Measurements from ENCODE around the gene NRIP1.

The NRIP1 gene

DNA sequence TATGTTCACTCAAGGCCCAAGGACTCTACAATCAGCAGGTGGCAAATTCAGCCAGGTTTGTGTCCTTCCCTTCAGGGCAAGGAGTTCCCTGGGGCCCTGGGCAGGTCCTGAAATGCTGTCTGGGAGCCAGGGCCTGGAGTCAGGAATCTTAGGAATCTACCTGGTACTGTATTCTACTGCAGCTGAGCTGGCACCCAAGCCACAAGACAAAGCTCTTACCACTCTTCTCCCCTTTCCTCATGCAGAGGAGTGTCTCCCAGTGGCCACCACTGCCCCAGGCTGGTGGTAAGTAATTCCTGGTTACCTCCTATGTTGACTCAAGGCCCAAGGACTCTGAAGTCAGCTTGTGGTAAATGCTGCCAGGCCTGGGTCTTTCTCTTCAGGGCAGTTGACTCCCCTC lies 153.4 kb downstream of the NRIP1 start:
- Histone ChIP-seq H3K79me1 (ENCODE audit: low read length) (peaks cover 16% of the 10 kb centered on the region), H2BK120ac (ENCODE audit: insufficient read depth, low read length, poor library complexity) (peak overlapping the region; percentile 52), H3K79me2 (ENCODE audit: control insufficient read depth, insufficient read depth, low read length, poor library complexity) (peaks cover 2% of the 10 kb centered on the region), H2AK5ac (ENCODE audit: low read length) (peak overlapping the region; percentile 13), H3K36me3 (ENCODE audit: control insufficient read depth in 1 of 2, insufficient read depth in 2 of 2, low read length in 2 of 2) (no peaks in the 10 kb centered on the region), H3K27ac (ENCODE audit: low read depth, low read length) (peak overlapping the region; percentile 41), H3K4me3 (ENCODE audit: low read depth, low read length) (no peak overlapping the region), H2BK5ac (ENCODE audit: low read depth, low read length, poor library complexity) (peak overlapping the region; percentile 32), H3K4me1 (ENCODE audit: control insufficient read depth in 1 of 2, insufficient read depth in 2 of 2, low read length in 2 of 2) (peaks cover 18 to 21% of the 10 kb centered on the region in 2 experiments), H4K12ac (ENCODE audit: low read depth, low read length) (peak overlapping the region; percentile 50), H3K9ac (ENCODE audit: low read length) (no peak overlapping the region), H3K18ac (ENCODE audit: low read length) (peak overlapping the region; percentile 74), H3K14ac (ENCODE audit: low read length) (peak overlapping the region; percentile 42), H3K4me2 (ENCODE audit: low read length) (no peak overlapping the region), H2AFZ (ENCODE audit: insufficient read depth, low read length, poor library complexity) (no peak overlapping the region), H4K8ac (ENCODE audit: low read depth, low read length) (peak overlapping the region; percentile 8), H3K4ac (ENCODE audit: low read depth, low read length) (no peak overlapping the region), H3K23ac (ENCODE audit: low read length) (no peak overlapping the region), H3K27me3 (ENCODE audit: insufficient read depth, low read length) (no peaks in the 10 kb centered on the region), H2BK12ac (ENCODE audit: low read length) (peak overlapping the region; percentile 55), H4K91ac (ENCODE audit: low read depth, low read length) (peak overlapping the region; percentile 63), H3K9me3 (ENCODE audit: insufficient read depth, low read depth, low read length) (peaks cover 2% of the 10 kb centered on the region)
- DNase-seq, result peak; percentile 86 to 87

Data from trophoblast cell (in vitro differentiated cells and primary cell).